GM12878 (cell line): ENCODE measurements around the gene HOXB2. TPM values are rescaled to one million over a fixed set of nuclear protein-coding genes. Genes with fewer than 3 reads are reported as not detected.

Experiments used
- ATAC-seq: fragments of 200-7000 bp; cut with Tn5 transposase; 3 replicates; pipeline ENCODE4 v1.9.1; 2020; ENCODE audit warnings: mild to moderate bottlenecking, moderate library complexity
- BruUV-seq: library from RNA; stranded (reverse); fragments of 400-500 nt; replicated peaks from 2 replicates; lab custom pipeline; 2021; lab: Mats Ljungman, UMichigan
- CTCF ChIA-PET: fragments of 300-600 bp; sonication (Branson Sonifier 250); formaldehyde crosslinking; extraction: SDS; loops from one replicate; lab custom pipeline; 2021; ENCODE audit warnings: inconsistent platforms; lab: Yijun Ruan, JAX
- POLR2A ChIA-PET: fragments of 350-600 bp; formaldehyde crosslinking; extraction: SDS; loops from one replicate; lab custom pipeline; 2021; ENCODE audit warnings: inconsistent platforms; lab: Charles Lee
- RAD21 ChIA-PET: fragments of 300-600 bp; sonication (Branson Sonifier 250); formaldehyde crosslinking; loops from one replicate; lab custom pipeline; 2023; ENCODE audit warnings: antibody characterized with exemption; ENCODE audit not compliant: unreplicated experiment; lab: Charles Lee
- SMC1A ChIA-PET: fragments of 300-600 bp; sonication (Branson Sonifier 250); formaldehyde crosslinking; loops from one replicate; lab custom pipeline; 2023; ENCODE audit not compliant: unreplicated experiment, uncharacterized antibody; lab: Charles Lee
- DNase-seq: peaks from one replicate; pipeline ENCODE4 v3.0.0-alpha.2; 2011; ENCODE audit warnings: low read depth, low spot score
- FAIRE-seq: peaks from 3 replicates; lab custom pipeline; 2011; peaks lifted over from hg19 to GRCh38; lab: Jason Lieb, UNC
- H2AFZ ChIP-seq: 2 replicates; pipeline ENCODE4 v1.6.0; 2011; ENCODE audit warnings: low read depth, low read length, control low read depth; ENCODE audit not compliant: control insufficient read depth
- H3K27ac ChIP-seq: 2 replicates; pipeline ENCODE4 v1.5.1; 2011; ENCODE audit warnings: control low read depth; ENCODE audit not compliant: control insufficient read depth, insufficient read depth
- H3K27me3 ChIP-seq, 2 experiments: replicated peaks in 1 of 2; 2 replicates each; pipeline versions ENCODE4 v1.6.0 to v1.6.1; 2011; ENCODE audit warnings: low read length in 1 of 2; ENCODE audit not compliant: control insufficient read depth in 2 of 2, insufficient read depth in 2 of 2
- H3K36me3 ChIP-seq, 2 experiments: 2 replicates each; pipeline ENCODE4 v1.5.1; 2011; ENCODE audit warnings: low read length in 1 of 2; ENCODE audit not compliant: control insufficient read depth in 2 of 2, insufficient read depth in 2 of 2
- H3K4me1 ChIP-seq: 2 replicates; pipeline ENCODE4 v1.6.1; 2011; ENCODE audit warnings: mild to moderate bottlenecking, low read length, moderate library complexity, mixed read lengths; ENCODE audit not compliant: control insufficient read depth, insufficient read depth
- H3K4me2 ChIP-seq: 2 replicates; pipeline ENCODE4 v1.6.0; 2011; ENCODE audit warnings: control low read depth; ENCODE audit not compliant: control insufficient read depth, insufficient read depth
- H3K4me3 ChIP-seq: fragments of 200-600 bp; sonication (generic); 2 replicates; pipeline ENCODE4 v1.5.1; 2016
- H3K79me2 ChIP-seq: 2 replicates; pipeline ENCODE4 v1.6.0; 2011; ENCODE audit warnings: low read length; ENCODE audit not compliant: control insufficient read depth, insufficient read depth
- H3K9ac ChIP-seq: 2 replicates; pipeline ENCODE4 v1.8.0; 2011; ENCODE audit warnings: low read length, control low read depth, mixed read lengths; ENCODE audit not compliant: control insufficient read depth, insufficient read depth
- H3K9me3 ChIP-seq: replicated peaks from 3 replicates; pipeline ENCODE4 v1.5.1; 2011; ENCODE audit warnings: mild to moderate bottlenecking, low read length; ENCODE audit not compliant: control insufficient read depth, insufficient read depth
- H4K20me1 ChIP-seq: 2 replicates; pipeline ENCODE4 v1.6.0; 2011; ENCODE audit not compliant: control insufficient read depth, insufficient read depth
- WGBS: methylation state at CpG from one replicate; pipeline ENCODE4 v1.1.6; 2016; ENCODE audit warnings: low lambda C conversion rate; ENCODE audit not compliant: insufficient replicate concordance, insufficient coverage; ENCODE audit errors: missing lambda C conversion rate; 5-methylcytosine and 5-hydroxymethylcytosine counted together
- in situ Hi-C: fragments of 300-500 bp; cut with MboI; formaldehyde crosslinking; loops from 9 replicates; pipeline ENCODE4 v1.14.3; 2018; ENCODE audit warnings: mixed read lengths
- intact Hi-C: fragments of 100-400 bp; cut with micrococcal nuclease; formaldehyde crosslinking; loops from one replicate; pipeline ENCODE4 v1.14.2; 2022; ENCODE audit not compliant: unreplicated experiment
- polyA plus RNA-seq, 11 experiments: library from polyadenylated mRNA; depleted of rRNA in 4 of 11; unstranded in 6 of 11; stranded (reverse) in 5 of 11; fragments of >200 nt; fragmentation: Nextera tagmentation in 4 of 11; fragmentation: Illumina TruSeq in 1 of 11; extraction: Ambion mirVana in 4 of 11; extraction: Trizol in 1 of 11; gene quantifications; 1 replicate in 1 of 11; 2 replicates in 10 of 11; pipeline versions ENCODE4 v1.2.1 to v1.2.3, GENCODE V29; 2011 to 2016; ENCODE audit warnings: inconsistent platforms in 2 of 11, missing spikeins in 2 of 11, low read depth in 1 of 11
- total RNA-seq, 4 experiments: library from RNA; depleted of rRNA in 3 of 4; stranded (reverse); fragments of >200 nt in 3 of 4; fragmentation: Illumina TruSeq in 1 of 4; extraction: Trizol in 1 of 4; gene quantifications; 2 replicates each; pipeline versions ENCODE4 v1.2.1 to v1.2.3, GENCODE V29; 2013 to 2021
- TF ChIP-seq, protein P1 (sequence below): fragments of 450-650 bp; IDR thresholded peaks from 2 replicates; pipeline ENCODE4 v1.6.1; 2017; ENCODE audit warnings: mild to moderate bottlenecking
- TF ChIP-seq, protein P2 (sequence below): fragments of 150-350 bp; IDR thresholded peaks from 2 replicates; pipeline ENCODE4 v1.6.1; 2014; ENCODE audit warnings: mild to moderate bottlenecking, low read depth, low read length
- TF ChIP-seq, protein P3 (sequence below): fragments of 450-650 bp; formaldehyde crosslinking; IDR thresholded peaks from 2 replicates; pipeline ENCODE4 v1.4.0; 2022; ENCODE audit warnings: mild to moderate bottlenecking, moderate library complexity
- TF ChIP-seq, protein P4 (sequence below): fragments of 450-650 bp; IDR thresholded peaks from 2 replicates; pipeline ENCODE4 v1.6.1; 2014; ENCODE audit warnings: mild to moderate bottlenecking

The HOXB2 gene
- total and polyA plus RNA-seq, 10 of the 15 experiments (the other 5 are each of a cell fraction or from before 2014, with no cell fraction given), result 0.16 to 8.8 (median 2.3) TPM

DNA sequence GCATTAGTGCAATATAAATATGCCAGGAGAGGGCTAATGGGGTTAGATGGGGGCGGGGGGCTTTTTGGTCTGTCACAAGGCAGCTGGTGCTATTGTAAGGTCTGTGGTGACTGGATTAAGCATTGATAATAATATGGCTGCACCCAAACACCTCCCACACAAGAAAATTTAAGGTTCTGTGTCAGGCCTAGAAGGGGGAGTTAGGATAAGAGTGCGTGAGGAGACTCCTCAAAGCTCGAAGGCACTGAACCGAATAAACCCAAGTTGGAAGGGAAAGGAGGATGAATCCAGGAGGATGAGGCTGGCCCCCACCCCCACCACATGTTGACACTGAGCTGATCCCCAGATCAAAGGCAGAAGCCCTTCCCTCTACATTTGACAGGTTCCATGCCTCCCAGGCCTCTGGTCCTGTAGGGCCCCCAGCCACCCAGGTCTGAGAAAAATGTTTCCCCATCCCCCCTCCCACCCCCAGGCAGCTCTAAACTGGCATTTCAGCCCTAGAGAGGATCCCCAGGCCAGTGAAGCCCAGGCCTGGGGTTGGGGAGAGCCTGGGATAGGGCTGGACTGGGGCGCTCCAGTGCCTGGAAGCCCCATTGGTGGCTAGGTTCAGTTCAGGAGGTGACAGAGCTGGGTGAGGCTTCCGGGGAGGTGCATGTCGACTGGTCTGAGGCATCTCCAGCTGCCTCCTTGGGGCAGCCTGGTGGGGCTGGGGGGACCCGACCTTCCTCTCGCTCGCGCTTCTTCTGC lies 15.8 kb downstream of the HOXB2 start:
- no peaks in the 10 kb centered on the region for H3K9me3 ChIP-seq
- no peaks in the 10 kb centered on the region for H3K4me1 ChIP-seq
- ChIA-PET CTCF (no interaction called here), POLR2A (interaction anchor here (1.5 kb wide), 1 partner anchor 14 kb away, joined by 5 read pairs; no protein-coding TSS in a partner anchor), RAD21 (interaction anchor here (0.7 kb wide), 1 partner anchor 28 kb away, joined by 3 read pairs; no protein-coding TSS in a partner anchor), SMC1A (interaction anchor here (1.1 kb wide), 1 partner anchor 91 kb away, joined by 3 read pairs; no protein-coding TSS in a partner anchor)
- H3K4me2 ChIP-seq, result no peak overlapping the region
- 0 out of 4 replicates have a peak, but pooled peaks cover 0 to 3% of the 10 kb centered on the region in 2 experiments for H3K27me3 ChIP-seq
- FAIRE-seq, result no peak
- no peak overlapping the region for H3K9ac ChIP-seq
- no TSS peak for BruUV-seq
- no peaks in the 10 kb centered on the region for H3K79me2 ChIP-seq
- no peaks in the 10 kb centered on the region for H3K36me3 ChIP-seq
- 60% methylated on average over 11 of the region's 11 CpGs for WGBS
- DNase-seq, result no peak
- intact Hi-C loops, result no loop called here
- no peak overlapping the region for H3K27ac ChIP-seq
- no peaks in the 10 kb centered on the region for H4K20me1 ChIP-seq
- TF ChIP-seq, protein P1, sequence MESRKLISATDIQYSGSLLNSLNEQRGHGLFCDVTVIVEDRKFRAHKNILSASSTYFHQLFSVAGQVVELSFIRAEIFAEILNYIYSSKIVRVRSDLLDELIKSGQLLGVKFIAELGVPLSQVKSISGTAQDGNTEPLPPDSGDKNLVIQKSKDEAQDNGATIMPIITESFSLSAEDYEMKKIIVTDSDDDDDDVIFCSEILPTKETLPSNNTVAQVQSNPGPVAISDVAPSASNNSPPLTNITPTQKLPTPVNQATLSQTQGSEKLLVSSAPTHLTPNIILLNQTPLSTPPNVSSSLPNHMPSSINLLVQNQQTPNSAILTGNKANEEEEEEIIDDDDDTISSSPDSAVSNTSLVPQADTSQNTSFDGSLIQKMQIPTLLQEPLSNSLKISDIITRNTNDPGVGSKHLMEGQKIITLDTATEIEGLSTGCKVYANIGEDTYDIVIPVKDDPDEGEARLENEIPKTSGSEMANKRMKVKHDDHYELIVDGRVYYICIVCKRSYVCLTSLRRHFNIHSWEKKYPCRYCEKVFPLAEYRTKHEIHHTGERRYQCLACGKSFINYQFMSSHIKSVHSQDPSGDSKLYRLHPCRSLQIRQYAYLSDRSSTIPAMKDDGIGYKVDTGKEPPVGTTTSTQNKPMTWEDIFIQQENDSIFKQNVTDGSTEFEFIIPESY, result no peak
- TF ChIP-seq, protein P2, sequence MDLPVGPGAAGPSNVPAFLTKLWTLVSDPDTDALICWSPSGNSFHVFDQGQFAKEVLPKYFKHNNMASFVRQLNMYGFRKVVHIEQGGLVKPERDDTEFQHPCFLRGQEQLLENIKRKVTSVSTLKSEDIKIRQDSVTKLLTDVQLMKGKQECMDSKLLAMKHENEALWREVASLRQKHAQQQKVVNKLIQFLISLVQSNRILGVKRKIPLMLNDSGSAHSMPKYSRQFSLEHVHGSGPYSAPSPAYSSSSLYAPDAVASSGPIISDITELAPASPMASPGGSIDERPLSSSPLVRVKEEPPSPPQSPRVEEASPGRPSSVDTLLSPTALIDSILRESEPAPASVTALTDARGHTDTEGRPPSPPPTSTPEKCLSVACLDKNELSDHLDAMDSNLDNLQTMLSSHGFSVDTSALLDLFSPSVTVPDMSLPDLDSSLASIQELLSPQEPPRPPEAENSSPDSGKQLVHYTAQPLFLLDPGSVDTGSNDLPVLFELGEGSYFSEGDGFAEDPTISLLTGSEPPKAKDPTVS, result no peak
- TF ChIP-seq, protein P3, sequence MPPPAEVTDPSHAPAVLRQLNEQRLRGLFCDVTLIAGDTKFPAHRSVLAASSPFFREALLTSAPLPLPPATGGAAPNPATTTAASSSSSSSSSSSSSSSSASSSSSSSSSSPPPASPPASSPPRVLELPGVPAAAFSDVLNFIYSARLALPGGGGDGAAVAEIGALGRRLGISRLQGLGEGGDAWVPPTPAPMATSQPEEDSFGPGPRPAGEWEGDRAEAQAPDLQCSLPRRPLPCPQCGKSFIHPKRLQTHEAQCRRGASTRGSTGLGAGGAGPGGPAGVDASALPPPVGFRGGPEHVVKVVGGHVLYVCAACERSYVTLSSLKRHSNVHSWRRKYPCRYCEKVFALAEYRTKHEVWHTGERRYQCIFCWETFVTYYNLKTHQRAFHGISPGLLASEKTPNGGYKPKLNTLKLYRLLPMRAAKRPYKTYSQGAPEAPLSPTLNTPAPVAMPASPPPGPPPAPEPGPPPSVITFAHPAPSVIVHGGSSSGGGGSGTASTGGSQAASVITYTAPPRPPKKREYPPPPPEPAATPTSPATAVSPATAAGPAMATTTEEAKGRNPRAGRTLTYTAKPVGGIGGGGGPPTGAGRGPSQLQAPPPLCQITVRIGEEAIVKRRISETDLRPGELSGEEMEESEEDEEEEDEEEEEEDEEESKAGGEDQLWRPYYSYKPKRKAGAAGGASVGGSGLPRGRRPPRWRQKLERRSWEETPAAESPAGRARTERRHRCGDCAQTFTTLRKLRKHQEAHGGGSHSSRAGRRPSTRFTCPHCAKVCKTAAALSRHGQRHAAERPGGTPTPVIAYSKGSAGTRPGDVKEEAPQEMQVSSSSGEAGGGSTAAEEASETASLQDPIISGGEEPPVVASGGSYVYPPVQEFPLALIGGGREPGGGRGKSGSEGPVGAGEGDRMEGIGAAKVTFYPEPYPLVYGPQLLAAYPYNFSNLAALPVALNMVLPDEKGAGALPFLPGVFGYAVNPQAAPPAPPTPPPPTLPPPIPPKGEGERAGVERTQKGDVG (CRISPR knock-in tag), result no peak
- TF ChIP-seq, protein P4, sequence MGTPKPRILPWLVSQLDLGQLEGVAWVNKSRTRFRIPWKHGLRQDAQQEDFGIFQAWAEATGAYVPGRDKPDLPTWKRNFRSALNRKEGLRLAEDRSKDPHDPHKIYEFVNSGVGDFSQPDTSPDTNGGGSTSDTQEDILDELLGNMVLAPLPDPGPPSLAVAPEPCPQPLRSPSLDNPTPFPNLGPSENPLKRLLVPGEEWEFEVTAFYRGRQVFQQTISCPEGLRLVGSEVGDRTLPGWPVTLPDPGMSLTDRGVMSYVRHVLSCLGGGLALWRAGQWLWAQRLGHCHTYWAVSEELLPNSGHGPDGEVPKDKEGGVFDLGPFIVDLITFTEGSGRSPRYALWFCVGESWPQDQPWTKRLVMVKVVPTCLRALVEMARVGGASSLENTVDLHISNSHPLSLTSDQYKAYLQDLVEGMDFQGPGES, result no peak
- no peak overlapping the region for H3K4me3 ChIP-seq
- H2AFZ ChIP-seq, result no peak overlapping the region
- ATAC-seq, result no peak
- in situ Hi-C loops, result no loop called here
